Fibroblast of lung (primary cell): Measurements from ENCODE around the gene LTC4S. TPM values are rescaled to one million over a fixed set of nuclear protein-coding genes. Genes with fewer than 3 reads are reported as not detected.

Source experiments
- DNase-seq, 2 donors: peaks; one replicate each; pipeline versions ENCODE4 v3.0.0 to v3.0.0-alpha.2; 2010; ENCODE audit warnings: low read depth in 2 of 2
- H2AFZ ChIP-seq: 2 replicates; pipeline ENCODE4 v1.5.1; 2012; ENCODE audit warnings: low read length, control low read depth, inconsistent platforms
- H3K27ac ChIP-seq: 2 replicates; pipeline ENCODE4 v1.5.1; 2011; ENCODE audit warnings: low read length, control low read depth; ENCODE audit not compliant: insufficient read depth
- H3K27me3 ChIP-seq: 2 replicates; pipeline ENCODE4 v1.5.1; 2011; ENCODE audit warnings: mild to moderate bottlenecking, low read length; ENCODE audit not compliant: control insufficient read depth, insufficient read depth
- H3K36me3 ChIP-seq: 2 replicates; pipeline ENCODE4 v1.5.1; 2011; ENCODE audit warnings: low read length; ENCODE audit not compliant: control insufficient read depth, insufficient read depth
- H3K4me1 ChIP-seq: 2 replicates; pipeline ENCODE4 v1.5.1; 2011; ENCODE audit warnings: low read length; ENCODE audit not compliant: control insufficient read depth, insufficient read depth; ENCODE audit errors: extremely low read depth
- H3K4me2 ChIP-seq: 2 replicates; pipeline ENCODE4 v1.5.1; 2011; ENCODE audit warnings: low read length, control low read depth; ENCODE audit not compliant: insufficient read depth; ENCODE audit errors: extremely low read depth
- H3K4me3 ChIP-seq, 4 experiments: fragments of 200-600 bp in 1 of 4; sonication (generic) in 1 of 4; replicated peaks in 1 of 4; 2 replicates each; pipeline ENCODE4 v1.5.1; 2011 to 2016; ENCODE audit warnings: low read length in 4 of 4, low read depth in 3 of 4, mild to moderate bottlenecking in 3 of 4, control low read depth in 2 of 4, inconsistent platforms in 1 of 4, mixed read lengths in 1 of 4; ENCODE audit not compliant: insufficient read depth in 1 of 4; ENCODE audit errors: control extremely low read depth in 1 of 4
- H3K79me2 ChIP-seq: 2 replicates; pipeline ENCODE4 v1.5.1; 2012; ENCODE audit warnings: mild to moderate bottlenecking, low read length, inconsistent platforms; ENCODE audit not compliant: control insufficient read depth, insufficient read depth
- H3K9ac ChIP-seq: 2 replicates; pipeline ENCODE4 v1.5.1; 2011; ENCODE audit warnings: mild to moderate bottlenecking, low read length, control low read depth; ENCODE audit not compliant: insufficient read depth
- H3K9me3 ChIP-seq: 2 replicates; pipeline ENCODE4 v1.5.1; 2012; ENCODE audit warnings: low read depth, low read length; ENCODE audit not compliant: control insufficient read depth, insufficient read depth
- H4K20me1 ChIP-seq: 2 replicates; pipeline ENCODE4 v1.5.1; 2011; ENCODE audit warnings: low read length; ENCODE audit not compliant: control insufficient read depth, insufficient read depth; ENCODE audit errors: extremely low read depth
- CTCF ChIP-seq, 2 donors: IDR thresholded peaks in 1 of 2; conservative IDR thresholded peaks in 1 of 2; 1 replicate in 1 of 2; 2 replicates in 1 of 2; pipeline ENCODE4 v1.5.1; 2011 to 2012; ENCODE audit warnings: low read length in 2 of 2, control low read depth in 1 of 2, inconsistent platforms in 1 of 2, low read depth in 1 of 2, mild to moderate bottlenecking in 1 of 2
- EZH2 ChIP-seq: IDR thresholded peaks from 2 replicates; pipeline ENCODE4 v1.5.1; 2012; ENCODE audit warnings: low read length, control low read depth, mild to moderate bottlenecking; ENCODE audit errors: missing control alignments
- polyA plus RNA-seq, 2 donors: library from polyadenylated mRNA; depleted of rRNA in 1 of 2; stranded (reverse) in 1 of 2; unstranded in 1 of 2; fragments of >200 nt; gene quantifications; 2 replicates each; pipeline ENCODE4 v1.2.1, GENCODE V29; 2011 to 2012; ENCODE audit warnings: missing spikeins in 1 of 2
- total RNA-seq: library from RNA; depleted of rRNA; stranded (reverse); fragments of >200 nt; gene quantifications from 2 replicates; pipeline ENCODE4 v1.2.1, GENCODE V29; 2014

The LTC4S gene
- total and polyA plus RNA-seq, 2 donors (not counting 1 experiment from before 2014, with no cell fraction given), result 0.32 to 0.83 TPM

GRCh38 chr5:179772351-179772750 lies 21.4 kb upstream of the LTC4S start:
- H3K9me3 ChIP-seq, result no peaks in the 10 kb centered on the region
- no peak for DNase-seq
- no peak for TF ChIP-seq CTCF (conservative IDR thresholded peaks at IDR 0.05 in 1 of 2, IDR thresholded peaks at IDR 0.05 in 1 of 2; ENCODE audit: low read depth in 1 of 2, low read length in 2 of 2)
- no peak for TF ChIP-seq EZH2
- peaks cover 8% of the 10 kb centered on the region for H3K79me2 ChIP-seq
- H3K4me2 ChIP-seq, result no peak overlapping the region
- no peaks in the 10 kb centered on the region for H4K20me1 ChIP-seq
- no peaks in the 10 kb centered on the region for H3K27me3 ChIP-seq
- H3K9ac ChIP-seq, result no peak overlapping the region
- H3K4me3 ChIP-seq, result no peak overlapping the region
- no peaks in the 10 kb centered on the region for H3K4me1 ChIP-seq
- H2AFZ ChIP-seq, result no peak overlapping the region
- H3K27ac ChIP-seq, result no peak overlapping the region
- peaks cover 18% of the 10 kb centered on the region for H3K36me3 ChIP-seq

DNA sequence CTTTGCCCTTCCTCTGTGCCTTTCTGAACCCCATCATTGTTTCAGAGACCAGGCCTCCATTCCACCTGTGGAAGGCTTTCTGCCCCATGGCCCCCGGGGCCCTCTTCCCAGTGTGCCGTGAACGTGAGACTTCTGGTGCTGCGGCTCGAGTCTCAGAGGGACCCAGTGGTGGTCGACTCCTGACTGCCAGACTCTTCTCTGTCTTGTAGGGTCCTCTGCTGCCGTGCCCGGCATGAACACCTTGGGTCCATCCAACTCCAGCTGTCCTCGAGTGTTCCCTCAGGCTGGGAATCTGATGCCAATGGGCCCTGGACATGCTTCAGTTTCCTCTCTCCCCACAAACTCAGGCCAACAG lies 20.1 kb upstream of the LTC4S start:
- Histone ChIP-seq H3K27ac (no peak overlapping the region), H3K9ac (no peak overlapping the region), H3K79me2 (peaks cover 3% of the 10 kb centered on the region), H3K4me1 (no peaks in the 10 kb centered on the region), H3K9me3 (no peaks in the 10 kb centered on the region), H3K4me2 (no peak overlapping the region), H3K27me3 (no peaks in the 10 kb centered on the region), H3K4me3 (no peak overlapping the region), H2AFZ (no peak overlapping the region), H3K36me3 (peaks cover 18% of the 10 kb centered on the region), H4K20me1 (no peaks in the 10 kb centered on the region)
- no peak for DNase-seq
- TF ChIP-seq CTCF (conservative IDR thresholded peaks at IDR 0.05 in 1 of 2, IDR thresholded peaks at IDR 0.05 in 1 of 2; ENCODE audit: low read depth in 1 of 2, low read length in 2 of 2), result no peak
- TF ChIP-seq EZH2, result no peak

DNA sequence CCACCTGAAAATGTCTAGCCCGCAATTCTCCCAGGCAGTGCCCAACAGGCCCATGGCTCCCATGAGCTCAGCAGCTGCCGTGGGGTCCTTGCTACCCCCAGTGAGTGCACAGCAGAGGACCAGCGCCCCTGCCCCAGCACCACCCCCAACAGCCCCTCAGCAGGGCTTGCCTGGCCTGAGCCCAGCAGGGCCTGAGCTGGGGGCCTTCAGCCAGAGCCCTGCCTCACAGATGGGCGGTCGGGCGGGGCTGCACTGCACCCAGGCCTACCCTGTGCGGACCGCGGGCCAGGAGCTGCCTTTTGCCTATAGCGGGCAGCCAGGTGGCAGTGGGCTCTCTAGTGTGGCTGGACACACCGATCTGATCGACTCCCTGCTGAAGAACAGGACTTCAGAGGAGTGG lies 19.3 kb upstream of the LTC4S start:
- no peaks in the 10 kb centered on the region for H3K27me3 ChIP-seq
- H3K4me1 ChIP-seq, result no peaks in the 10 kb centered on the region
- no peak overlapping the region for H3K4me2 ChIP-seq
- no peak overlapping the region for H3K27ac ChIP-seq
- H2AFZ ChIP-seq, result no peak overlapping the region
- no peaks in the 10 kb centered on the region for H3K9me3 ChIP-seq
- H3K79me2 ChIP-seq, result no peaks in the 10 kb centered on the region
- DNase-seq, result no peak
- H3K4me3 ChIP-seq, result no peak overlapping the region
- H3K9ac ChIP-seq, result no peak overlapping the region
- H3K36me3 ChIP-seq, result peaks cover 15% of the 10 kb centered on the region
- TF ChIP-seq EZH2 (no peak), CTCF (conservative IDR thresholded peaks at IDR 0.05 in 1 of 2, IDR thresholded peaks at IDR 0.05 in 1 of 2; ENCODE audit: low read depth in 1 of 2, low read length in 2 of 2) (no peak)
- H4K20me1 ChIP-seq, result no peaks in the 10 kb centered on the region
